MM.1S (cell line): ENCODE data around the gene ZNF487.

Experiments
- EZH2 ChIP-seq: fragments of 300-600 bp; sonication (generic); optimal IDR thresholded peaks from 2 replicates; pipeline ENCODE3; 2017; ENCODE audit warnings: low read depth, mild to moderate bottlenecking, antibody characterized with exemption, low read length, mixed read lengths
- EZH2phosphoT487 ChIP-seq: fragments of 300-600 bp; sonication (generic); IDR thresholded peaks from 2 replicates; pipeline ENCODE4 v1.6.1; 2018; ENCODE audit warnings: antibody characterized with exemption, low read length
- TF ChIP-seq, protein P1 (sequence below): fragments of 300-600 bp; sonication (generic); IDR thresholded peaks from 2 replicates; pipeline ENCODE4 v1.5.1; 2016; ENCODE audit warnings: antibody characterized with exemption, low read length, mixed read lengths

DNA sequence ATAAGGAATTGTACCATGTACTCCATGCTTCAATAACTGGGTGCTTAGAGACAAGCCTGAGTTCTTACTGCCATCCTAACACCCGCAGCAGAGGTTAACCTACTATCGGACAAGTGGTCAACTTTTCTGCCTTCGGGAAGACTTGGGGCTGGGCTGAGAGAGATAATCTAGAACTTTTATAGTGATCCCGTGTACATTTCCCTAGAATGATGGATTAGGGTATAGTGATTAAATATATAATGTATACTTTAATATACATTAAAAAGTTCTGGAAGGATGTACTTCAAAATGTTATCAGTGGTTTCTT, 15.8 kb upstream of the ZNF487 start:
- TF ChIP-seq, protein P1, sequence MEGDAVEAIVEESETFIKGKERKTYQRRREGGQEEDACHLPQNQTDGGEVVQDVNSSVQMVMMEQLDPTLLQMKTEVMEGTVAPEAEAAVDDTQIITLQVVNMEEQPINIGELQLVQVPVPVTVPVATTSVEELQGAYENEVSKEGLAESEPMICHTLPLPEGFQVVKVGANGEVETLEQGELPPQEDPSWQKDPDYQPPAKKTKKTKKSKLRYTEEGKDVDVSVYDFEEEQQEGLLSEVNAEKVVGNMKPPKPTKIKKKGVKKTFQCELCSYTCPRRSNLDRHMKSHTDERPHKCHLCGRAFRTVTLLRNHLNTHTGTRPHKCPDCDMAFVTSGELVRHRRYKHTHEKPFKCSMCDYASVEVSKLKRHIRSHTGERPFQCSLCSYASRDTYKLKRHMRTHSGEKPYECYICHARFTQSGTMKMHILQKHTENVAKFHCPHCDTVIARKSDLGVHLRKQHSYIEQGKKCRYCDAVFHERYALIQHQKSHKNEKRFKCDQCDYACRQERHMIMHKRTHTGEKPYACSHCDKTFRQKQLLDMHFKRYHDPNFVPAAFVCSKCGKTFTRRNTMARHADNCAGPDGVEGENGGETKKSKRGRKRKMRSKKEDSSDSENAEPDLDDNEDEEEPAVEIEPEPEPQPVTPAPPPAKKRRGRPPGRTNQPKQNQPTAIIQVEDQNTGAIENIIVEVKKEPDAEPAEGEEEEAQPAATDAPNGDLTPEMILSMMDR, result no peak
- TF ChIP-seq EZH2phosphoT487, result no peak
- no peak for TF ChIP-seq EZH2
